ENCODE measurements around the gene PSMB7.

- TF ChIP-seq, protein P1, sequence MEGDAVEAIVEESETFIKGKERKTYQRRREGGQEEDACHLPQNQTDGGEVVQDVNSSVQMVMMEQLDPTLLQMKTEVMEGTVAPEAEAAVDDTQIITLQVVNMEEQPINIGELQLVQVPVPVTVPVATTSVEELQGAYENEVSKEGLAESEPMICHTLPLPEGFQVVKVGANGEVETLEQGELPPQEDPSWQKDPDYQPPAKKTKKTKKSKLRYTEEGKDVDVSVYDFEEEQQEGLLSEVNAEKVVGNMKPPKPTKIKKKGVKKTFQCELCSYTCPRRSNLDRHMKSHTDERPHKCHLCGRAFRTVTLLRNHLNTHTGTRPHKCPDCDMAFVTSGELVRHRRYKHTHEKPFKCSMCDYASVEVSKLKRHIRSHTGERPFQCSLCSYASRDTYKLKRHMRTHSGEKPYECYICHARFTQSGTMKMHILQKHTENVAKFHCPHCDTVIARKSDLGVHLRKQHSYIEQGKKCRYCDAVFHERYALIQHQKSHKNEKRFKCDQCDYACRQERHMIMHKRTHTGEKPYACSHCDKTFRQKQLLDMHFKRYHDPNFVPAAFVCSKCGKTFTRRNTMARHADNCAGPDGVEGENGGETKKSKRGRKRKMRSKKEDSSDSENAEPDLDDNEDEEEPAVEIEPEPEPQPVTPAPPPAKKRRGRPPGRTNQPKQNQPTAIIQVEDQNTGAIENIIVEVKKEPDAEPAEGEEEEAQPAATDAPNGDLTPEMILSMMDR (IDR thresholded peaks at IDR 0.05; ENCODE audit: borderline replicate concordance, extremely low read depth, low read length, poor library complexity, severe bottlenecking), result no peak
- no peak for TF ChIP-seq EZH2 (IDR thresholded peaks at IDR 0.05; ENCODE audit: borderline replicate concordance, low read depth, low read length, severe bottlenecking)
Measured at GRCh38 chr9:124342402-124342775, 72.9 kb downstream of the PSMB7 start.
